Sigmoid colon (tissue), 7 donors: ENCODE measurements around the gene SPIRE1. TPM values are rescaled to one million over a fixed set of nuclear protein-coding genes. Genes with fewer than 3 reads are reported as not detected.

Source experiments
- DNase-seq: peaks from one replicate; pipeline ENCODE4 v3.0.0-alpha.2; 2019
- H3K27ac ChIP-seq, 4 donors: fragments of 200-600 bp; sonication (generic); one replicate each; pipeline ENCODE4 v1.5.1; 2016 to 2019; ENCODE audit warnings: mild to moderate bottlenecking in 1 of 4
- H3K27me3 ChIP-seq, 3 donors: fragments of 200-600 bp; sonication (generic); one replicate each; pipeline ENCODE4 v1.5.1; 2019; ENCODE audit warnings: mild to moderate bottlenecking in 1 of 3
- H3K36me3 ChIP-seq, 4 donors: fragments of 200-600 bp; sonication (generic); one replicate each; pipeline ENCODE4 v1.5.1; 2016 to 2019
- H3K4me1 ChIP-seq, 4 donors: fragments of 200-600 bp; sonication (generic); one replicate each; pipeline ENCODE4 v1.5.1; 2017 to 2019
- H3K4me3 ChIP-seq, 4 donors: fragments of 200-600 bp; sonication (generic); one replicate each; pipeline ENCODE4 v1.5.1; 2017 to 2019; ENCODE audit warnings: mild to moderate bottlenecking in 2 of 4, moderate library complexity in 1 of 4
- H3K9me3 ChIP-seq, 4 donors: fragments of 200-600 bp in 3 of 4; sonication (generic) in 3 of 4; one replicate each; pipeline versions ENCODE4 v1.5.1 to v1.6.1; 2013 to 2019
- EP300 ChIP-seq, 4 donors: sonication (generic); formaldehyde crosslinking; IDR thresholded peaks; one replicate each; pipeline ENCODE4 v1.6.1; 2017; ENCODE audit warnings: antibody characterized with exemption in 4 of 4
- POLR2A ChIP-seq, 2 donors: fragments of 450-650 bp; IDR thresholded peaks; one replicate each; pipeline ENCODE4 v1.6.1; 2016; ENCODE audit warnings: antibody characterized with exemption in 2 of 2, mild to moderate bottlenecking in 2 of 2, moderate library complexity in 2 of 2
- POLR2AphosphoS5 ChIP-seq, 4 donors: sonication (generic); formaldehyde crosslinking; IDR thresholded peaks; one replicate each; pipeline ENCODE4 v1.6.1; 2017; ENCODE audit warnings: antibody characterized with exemption in 4 of 4
- WGBS, 2 donors: extraction: QIAGEN DNeasy Blood & Tissue Kit; methylation state at CpG; one replicate each; pipeline ENCODE4 v1.1.7; 2013; 5-methylcytosine and 5-hydroxymethylcytosine counted together
- intact Hi-C: fragments of 100-400 bp; cut with DNase I; formaldehyde crosslinking; loops from one replicate; pipeline ENCODE4 v1.15.1; 2023
- polyA plus RNA-seq, 3 donors: library from polyadenylated mRNA; stranded (reverse); fragments of 200-250 nt; gene quantifications; one replicate each; pipeline ENCODE4 v1.2.3, GENCODE V29; 2013
- small RNA-seq, 3 donors: library from RNA; depleted of rRNA; stranded (forward); fragments of <200 nt; gene quantifications; one replicate each; pipeline ENCODE3, GENCODE V24; 2016
- total RNA-seq, 4 donors: library from RNA; depleted of rRNA; stranded (reverse); fragments of >200 nt; gene quantifications; one replicate each; pipeline ENCODE4 v1.1.0, GENCODE V29; 2016
- TF ChIP-seq, protein P1 (sequence below), 4 experiments: fragments of 450-650 bp in 3 of 4; fragments of 200-600 bp in 1 of 4; IDR thresholded peaks; one replicate each; pipeline ENCODE4 v1.5.1; 2016 to 2019; ENCODE audit warnings: antibody characterized with exemption in 4 of 4, mild to moderate bottlenecking in 3 of 4, moderate library complexity in 2 of 4
- donor health status: healthy with polysubstance abuse.
- donor health status: Bipolar disorder and iron deficiency.
- donor health status: healthy.

Gene SPIRE1
- total and polyA plus RNA-seq, 7 donors, result 2.1 to 31.6 (median 22.7) TPM

DNA sequence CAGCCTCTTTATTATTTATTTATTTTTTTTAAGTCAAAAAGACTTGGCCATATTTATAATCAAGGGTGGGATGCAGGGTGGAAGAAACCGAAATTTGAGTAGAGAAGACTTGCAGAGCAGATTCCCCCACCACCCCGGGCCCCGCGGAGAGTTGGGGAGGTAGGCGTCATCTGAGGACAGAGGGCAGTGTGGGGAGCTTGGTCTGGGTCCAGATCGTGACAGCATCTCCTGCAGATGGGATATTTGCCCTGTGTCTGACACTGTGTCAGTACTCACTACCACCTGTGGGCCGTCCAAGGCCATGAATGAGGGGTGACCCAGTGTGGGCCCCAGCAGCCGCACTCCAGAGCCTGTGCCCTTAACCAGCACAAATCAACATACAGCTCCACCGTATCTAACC, 260.7 kb downstream of the SPIRE1 start:
- Histone ChIP-seq H3K9me3 (no peaks in the 10 kb centered on the region), H3K4me3 (no peak overlapping the region), H3K4me1 (no peaks in the 10 kb centered on the region), H3K27me3 (no peaks in the 10 kb centered on the region), H3K36me3 (no peaks in the 10 kb centered on the region), H3K27ac (no peak overlapping the region)
- 92 to 93% methylated on average over 9 of the region's 9 CpGs for WGBS, 2 donors
- peak; percentile 25 for DNase-seq
- TF ChIP-seq EP300 (IDR thresholded peaks at IDR 0.05) (no peak), POLR2AphosphoS5 (IDR thresholded peaks at IDR 0.05) (no peak), POLR2A (IDR thresholded peaks at IDR 0.05) (no peak)
- TF ChIP-seq, protein P1, sequence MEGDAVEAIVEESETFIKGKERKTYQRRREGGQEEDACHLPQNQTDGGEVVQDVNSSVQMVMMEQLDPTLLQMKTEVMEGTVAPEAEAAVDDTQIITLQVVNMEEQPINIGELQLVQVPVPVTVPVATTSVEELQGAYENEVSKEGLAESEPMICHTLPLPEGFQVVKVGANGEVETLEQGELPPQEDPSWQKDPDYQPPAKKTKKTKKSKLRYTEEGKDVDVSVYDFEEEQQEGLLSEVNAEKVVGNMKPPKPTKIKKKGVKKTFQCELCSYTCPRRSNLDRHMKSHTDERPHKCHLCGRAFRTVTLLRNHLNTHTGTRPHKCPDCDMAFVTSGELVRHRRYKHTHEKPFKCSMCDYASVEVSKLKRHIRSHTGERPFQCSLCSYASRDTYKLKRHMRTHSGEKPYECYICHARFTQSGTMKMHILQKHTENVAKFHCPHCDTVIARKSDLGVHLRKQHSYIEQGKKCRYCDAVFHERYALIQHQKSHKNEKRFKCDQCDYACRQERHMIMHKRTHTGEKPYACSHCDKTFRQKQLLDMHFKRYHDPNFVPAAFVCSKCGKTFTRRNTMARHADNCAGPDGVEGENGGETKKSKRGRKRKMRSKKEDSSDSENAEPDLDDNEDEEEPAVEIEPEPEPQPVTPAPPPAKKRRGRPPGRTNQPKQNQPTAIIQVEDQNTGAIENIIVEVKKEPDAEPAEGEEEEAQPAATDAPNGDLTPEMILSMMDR (IDR thresholded peaks at IDR 0.05), result no peak
- intact Hi-C loops, result no loop called here

Small RNAs within 50 kb of the gene (small RNA-seq; reads per million reads assigned to genes)
- gene RNU7-129P, result 0 reads per million in 3 donors

Other genes with a start within 250 kb of the SPIRE1 start
- 1 to 10 TPM; 5.8 to 9.1 (median 8.1) TPM for gene CEP76, start 44.6 kb upstream of the SPIRE1 start, total RNA-seq
- gene CEP76, start 44.6 kb upstream of the SPIRE1 start, polyA plus RNA-seq, result 1 to 10 TPM; 2.4 to 4.9 (median 4.0) TPM
- gene PSMG2, start 44.9 kb upstream of the SPIRE1 start, total RNA-seq, result 100 to 1,000 TPM in 1 of 4 donors, 10 to 100 TPM in 3; 85.1 to 100 (median 92.4) TPM
- gene PSMG2, start 44.9 kb upstream of the SPIRE1 start, polyA plus RNA-seq, result 100 to 1,000 TPM in 1 of 3 donors, 10 to 100 TPM in 2; 78.1 to 105 (median 90.7) TPM
- gene PTPN2, start 226.1 kb upstream of the SPIRE1 start, total RNA-seq, result 10 to 100 TPM; 20.0 to 31.0 (median 21.0) TPM
- 10 to 100 TPM; 31.4 to 43.1 (median 42.6) TPM for gene PTPN2, start 226.1 kb upstream of the SPIRE1 start, polyA plus RNA-seq